BE2C (cell line): Measurements from ENCODE around the gene NOP9.

Experiments used
- DNase-seq: peaks from one replicate; pipeline ENCODE4 v3.0.0-alpha.2; 2020
- H3K27me3 ChIP-seq: fragments of 250-450 bp; sonication (Bioruptor Pico); 2 replicates; pipeline ENCODE4 v1.5.1; 2020; ENCODE audit warnings: mild to moderate bottlenecking
- H3K36me3 ChIP-seq: fragments of 250-450 bp; sonication (Bioruptor Pico); 2 replicates; pipeline ENCODE4 v1.5.1; 2020; ENCODE audit warnings: mild to moderate bottlenecking
- H3K4me1 ChIP-seq: fragments of 250-450 bp; sonication (Bioruptor Pico); 2 replicates; pipeline ENCODE4 v1.5.1; 2020
- H3K4me3 ChIP-seq: 2 replicates; pipeline ENCODE4 v1.5.1; 2011; ENCODE audit warnings: low read depth, low read length
- H3K9me3 ChIP-seq: fragments of 250-450 bp; sonication (Bioruptor Pico); 2 replicates; pipeline ENCODE4 v1.5.1; 2020
- CTCF ChIP-seq: IDR thresholded peaks from 2 replicates; pipeline ENCODE4 v1.5.1; 2012; ENCODE audit warnings: mild to moderate bottlenecking, low read depth, low read length

The NOP9 gene

GRCh38 chr14:24313913-24314312 is 14.3 kb downstream of the NOP9 start:
- Histone ChIP-seq H3K9me3 (peaks cover 10% of the 10 kb centered on the region), H3K4me3 (no peak overlapping the region), H3K4me1 (peaks cover 3% of the 10 kb centered on the region), H3K27me3 (peaks cover 35% of the 10 kb centered on the region), H3K36me3 (peaks cover 8% of the 10 kb centered on the region; the same call in 1 of the 2 replicates)
- no peak for TF ChIP-seq CTCF
- no peak for DNase-seq

GRCh38 chr14:24314377-24315193 is 14.9 kb downstream of the NOP9 start:
- no peak for DNase-seq
- peaks cover 3% of the 10 kb centered on the region for H3K4me1 ChIP-seq

DNA sequence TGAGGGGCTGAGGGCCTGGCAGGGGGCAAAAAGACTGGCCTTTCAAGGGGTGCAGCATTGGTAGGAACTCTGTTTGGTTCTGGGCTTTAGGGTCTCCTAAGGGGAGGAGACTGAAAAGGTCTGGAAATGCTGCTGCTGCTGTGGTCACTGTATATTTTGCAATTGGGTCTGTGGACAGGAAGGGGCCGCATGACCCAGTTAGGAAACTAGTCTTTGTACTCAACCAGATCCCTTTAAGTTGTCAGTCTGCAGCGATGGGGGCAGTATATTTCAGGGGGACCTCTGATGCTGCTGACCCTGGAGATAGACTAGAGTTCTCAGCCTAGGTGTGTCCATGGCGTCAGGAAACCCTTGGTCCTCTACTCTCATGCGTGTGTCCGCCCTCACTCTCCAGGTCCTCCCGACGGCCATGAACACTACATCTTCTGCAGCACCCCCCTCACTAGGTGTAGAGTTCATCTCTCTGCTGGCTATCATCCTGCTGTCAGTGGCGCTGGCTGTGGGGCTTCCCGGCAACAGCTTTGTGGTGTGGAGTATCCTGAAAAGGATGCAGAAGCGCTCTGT is 15.7 kb downstream of the NOP9 start:
- Histone ChIP-seq H3K36me3 (peaks cover 4% of the 10 kb centered on the region; the same call in 1 of the 2 replicates), H3K27me3 (peaks cover 48% of the 10 kb centered on the region), H3K4me3 (no peak overlapping the region), H3K9me3 (peaks cover 10% of the 10 kb centered on the region), H3K4me1 (peaks cover 3% of the 10 kb centered on the region)
- no peak for DNase-seq
- TF ChIP-seq CTCF: no peak

More at GRCh38 chr14:24314377-24315193, 14.9 kb downstream of the NOP9 start:
- H3K27me3 ChIP-seq: peaks cover 41% of the 10 kb centered on the region
- peaks cover 8% of the 10 kb centered on the region; the same call in 1 of the 2 replicates for H3K36me3 ChIP-seq
- H3K9me3 ChIP-seq: peaks cover 10% of the 10 kb centered on the region
- no peak for TF ChIP-seq CTCF
- no peak overlapping the region for H3K4me3 ChIP-seq

- Histone ChIP-seq H3K4me3 (no peak overlapping the region), H3K27me3 (peaks cover 54% of the 10 kb centered on the region), H3K36me3 (no peaks in the 10 kb centered on the region), H3K9me3 (peaks cover 10% of the 10 kb centered on the region), H3K4me1 (peaks cover 3% of the 10 kb centered on the region)
- no peak for TF ChIP-seq CTCF
- peak; percentile 50 for DNase-seq
Observed at GRCh38 chr14:24315807-24316596, 16.4 kb downstream of the NOP9 start.

DNA sequence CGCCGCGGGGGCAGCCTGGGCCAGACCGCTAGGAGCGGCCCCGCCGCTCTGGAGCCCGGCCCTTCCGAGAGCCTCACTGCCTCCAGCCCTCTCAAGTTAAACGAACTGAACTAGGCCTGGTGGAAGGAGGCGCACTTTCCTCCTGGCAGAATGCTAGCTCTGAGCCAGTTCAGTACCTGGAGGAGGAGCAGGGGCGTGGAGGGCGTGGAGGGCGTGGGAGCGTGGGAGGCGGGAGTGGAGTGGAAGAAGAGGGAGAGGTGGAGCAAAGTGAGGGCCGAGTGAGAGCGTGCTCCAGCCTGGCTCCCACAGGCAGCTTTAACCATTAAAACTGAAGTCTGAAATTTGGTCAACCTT is 16.9 kb downstream of the NOP9 start:
- H3K36me3 ChIP-seq: no peaks in the 10 kb centered on the region
- no peak overlapping the region for H3K4me3 ChIP-seq
- DNase-seq: no peak
- no peak for TF ChIP-seq CTCF
- H3K4me1 ChIP-seq: peaks cover 3% of the 10 kb centered on the region
- peaks cover 55% of the 10 kb centered on the region for H3K27me3 ChIP-seq
- H3K9me3 ChIP-seq: peaks cover 10% of the 10 kb centered on the region
